HK-2 (cell line): Measurements from ENCODE around the gene TMEM214.

Source experiments
- DNase-seq: peaks from one replicate; pipeline ENCODE4 v3.0.0-alpha.2; 2018; ENCODE audit not compliant: unreplicated experiment

Gene TMEM214

GRCh38 chr2:27032495-27033252 is at the start of gene TMEM214:
Gene TMEM214, plus strand, starts transcription at chr2:27032965. Its CDS starts 51 bp downstream, at chr2:27033016.
- peak; percentile 92 for DNase-seq

GRCh38 chr2:26983746-26984145 is 49.0 kb upstream of the TMEM214 start:
- no peak for DNase-seq

GRCh38 chr2:26985807-26986206 is 47.0 kb upstream of the TMEM214 start:
- DNase-seq = no peak

GRCh38 chr2:26986576-26986975 is 46.2 kb upstream of the TMEM214 start:
- DNase-seq = no peak

GRCh38 chr2:26988058-26988860 is 44.5 kb upstream of the TMEM214 start:
- DNase-seq = peak; percentile 55

- no peak for DNase-seq
Measured at GRCh38 chr2:26989156-26989555, 43.6 kb upstream of the TMEM214 start.

- DNase-seq = no peak
Measured at GRCh38 chr2:26991717-26992116, 41.0 kb upstream of the TMEM214 start.

GRCh38 chr2:26993768-26994167 is 39.0 kb upstream of the TMEM214 start:
- DNase-seq = no peak

- no peak for DNase-seq
Measured at GRCh38 chr2:26994983-26995382, 37.8 kb upstream of the TMEM214 start.

GRCh38 chr2:26997394-26997793 is 35.4 kb upstream of the TMEM214 start:
- no peak for DNase-seq

GRCh38 chr2:26998323-26998722 is 34.4 kb upstream of the TMEM214 start:
- no peak for DNase-seq

GRCh38 chr2:27000228-27000627 is 32.5 kb upstream of the TMEM214 start:
- no peak for DNase-seq

- no peak for DNase-seq
Measured at GRCh38 chr2:27000995-27001394, 31.8 kb upstream of the TMEM214 start.

GRCh38 chr2:27001950-27002349 is 30.8 kb upstream of the TMEM214 start:
- no peak for DNase-seq

GRCh38 chr2:27003007-27003406 is 29.8 kb upstream of the TMEM214 start:
- DNase-seq = no peak

GRCh38 chr2:27003857-27004256 is 28.9 kb upstream of the TMEM214 start:
- DNase-seq = no peak

GRCh38 chr2:27006602-27007415 is 26.0 kb upstream of the TMEM214 start:
- DNase-seq = no peak

- no peak for DNase-seq
Measured at GRCh38 chr2:27007416-27008374, 25.1 kb upstream of the TMEM214 start.

- DNase-seq = no peak
Measured at GRCh38 chr2:27008678-27009077, 24.1 kb upstream of the TMEM214 start.

- DNase-seq = no peak
Measured at GRCh38 chr2:27009083-27009482, 23.7 kb upstream of the TMEM214 start.

- no peak for DNase-seq
Measured at GRCh38 chr2:27009716-27010115, 23.0 kb upstream of the TMEM214 start.
